ENCODE measurements around the gene KCND3.

GRCh38 chr1:111735321-111735720 is 254.1 kb downstream of the KCND3 start:
- TF ChIP-seq CTCF (IDR thresholded peaks at IDR 0.05): no peak
- TF ChIP-seq POLR2A (IDR thresholded peaks at IDR 0.05): no peak

Measured in Peyer's patch (tissue), 4 donors.